NCI-H1048 (cell line): ENCODE results near the gene FNBP1.

ENCODE experiments used
- DNase-seq: peaks from one replicate; lab custom pipeline; 2025; lab: John Stamatoyannopoulos, UW

The FNBP1 gene

GRCh38 chr9:129889941-129890717 is 152.9 kb downstream of the FNBP1 start:
- DNase-seq: no peak

GRCh38 chr9:129889122-129889940 is 153.7 kb downstream of the FNBP1 start:
- DNase-seq: no peak

GRCh38 chr9:129888293-129889121 is 154.5 kb downstream of the FNBP1 start:
- no peak for DNase-seq

- DNase-seq: no peak
Measured at GRCh38 chr9:129887334-129888292, 155.4 kb downstream of the FNBP1 start.

GRCh38 chr9:129886226-129887174 is 156.5 kb downstream of the FNBP1 start:
- DNase-seq: no peak

GRCh38 chr9:129885670-129886106 is 157.3 kb downstream of the FNBP1 start:
- peak; percentile 30 for DNase-seq

GRCh38 chr9:129885018-129885669 is 157.8 kb downstream of the FNBP1 start:
- DNase-seq: no peak

- peak; percentile 83 for DNase-seq
Measured at GRCh38 chr9:129884220-129885017, 158.6 kb downstream of the FNBP1 start.

GRCh38 chr9:129881547-129882324 is 161.3 kb downstream of the FNBP1 start:
- no peak for DNase-seq

GRCh38 chr9:129880654-129881546 is 162.1 kb downstream of the FNBP1 start:
- no peak for DNase-seq

GRCh38 chr9:129879991-129880653 is 162.9 kb downstream of the FNBP1 start:
- DNase-seq: no peak

GRCh38 chr9:129879103-129879699 is 163.8 kb downstream of the FNBP1 start:
- DNase-seq: no peak

- DNase-seq: no peak
Measured at GRCh38 chr9:129878291-129878690, 164.7 kb downstream of the FNBP1 start.

- no peak for DNase-seq
Measured at GRCh38 chr9:129876815-129877214, 166.2 kb downstream of the FNBP1 start.

GRCh38 chr9:129875687-129876395 is 167.1 kb downstream of the FNBP1 start:
- no peak for DNase-seq
